HG02938 (cell line): ENCODE measurements around the gene DUS2.

Experiments
- ATAC-seq: cut with Tn5 transposase; IDR thresholded peaks from one replicate; pipeline ENCODE4 v1.9.1; 2021; ENCODE audit warnings: mild to moderate bottlenecking, moderate library complexity; ENCODE audit not compliant: unreplicated experiment

Gene DUS2

DNA sequence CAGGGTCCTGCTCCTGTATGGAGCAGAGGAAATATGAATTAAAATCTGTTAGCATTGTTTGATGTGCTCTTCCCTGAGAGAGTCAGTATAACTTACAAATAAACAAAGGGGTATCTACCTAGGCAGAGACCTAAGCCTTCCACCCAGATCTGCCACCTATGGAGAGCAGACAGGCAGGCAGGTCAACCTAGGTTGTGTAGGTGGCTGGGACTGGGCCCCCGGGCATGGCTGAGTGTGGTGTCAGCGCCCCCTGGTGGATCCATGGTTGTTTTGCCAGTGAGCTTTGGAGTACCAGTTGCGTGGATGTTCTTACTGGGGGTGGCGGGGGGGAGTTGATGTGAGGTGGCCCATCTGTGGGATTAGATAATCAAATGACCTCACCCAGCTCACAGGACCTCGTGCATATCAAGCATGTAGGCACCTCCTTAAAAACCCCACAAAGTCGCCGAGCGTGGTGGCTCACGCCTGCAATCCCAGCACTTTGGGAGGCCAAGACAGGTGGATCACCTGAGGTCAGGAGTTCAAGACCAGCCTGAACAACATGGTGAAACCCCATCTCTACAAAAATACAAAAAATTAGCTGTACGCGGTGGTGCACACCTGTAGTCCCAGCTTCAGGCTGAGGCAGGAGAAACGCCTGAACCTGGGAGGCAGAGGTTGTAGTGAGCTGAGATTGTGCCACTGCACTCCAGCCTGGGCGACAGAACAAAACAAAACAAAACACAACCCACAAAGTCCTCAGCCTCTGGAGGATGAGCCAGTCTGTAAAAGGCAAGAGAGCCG, 17.6 kb downstream of the DUS2 start:
- ATAC-seq = peak; percentile 62

DNA sequence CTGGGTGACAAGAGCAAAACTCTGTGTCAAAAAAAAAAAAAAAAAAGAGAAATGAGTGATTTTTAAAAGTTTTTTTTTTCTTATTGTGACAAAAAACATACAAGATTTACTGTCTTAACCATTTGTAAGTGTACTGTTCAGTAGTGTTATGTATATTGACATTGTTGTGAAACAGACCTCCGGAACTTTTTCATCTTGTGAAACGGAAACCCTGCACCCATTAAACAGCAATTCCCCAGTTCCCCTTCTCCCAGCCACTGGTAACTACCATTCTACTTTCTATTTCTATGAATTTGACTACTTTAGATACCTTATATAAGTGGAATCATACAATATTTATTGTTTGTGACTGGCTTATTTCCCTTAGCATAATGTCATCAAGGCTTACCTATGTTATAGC, 18.7 kb downstream of the DUS2 start:
- no peak for ATAC-seq

DNA sequence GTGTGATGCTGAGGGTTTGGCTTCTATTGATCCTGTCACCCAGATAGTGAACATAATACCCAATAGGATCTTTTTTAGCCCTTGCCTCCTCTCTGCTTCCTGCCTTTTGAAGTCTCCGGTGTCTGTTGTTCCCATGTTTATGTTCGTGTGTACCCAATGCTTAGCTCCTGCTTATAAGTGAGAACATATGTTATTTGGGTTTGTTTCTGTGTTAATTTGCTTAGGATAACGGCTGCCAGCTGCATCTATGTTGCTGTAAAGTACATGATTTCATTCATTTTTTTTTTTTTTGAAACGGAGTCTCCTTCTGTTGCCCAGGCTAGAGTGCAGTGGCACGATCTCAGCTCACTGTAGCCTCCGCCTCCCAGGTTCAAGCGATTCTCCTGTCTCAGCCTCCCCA, 23.0 kb downstream of the DUS2 start:
- ATAC-seq = no peak

DNA sequence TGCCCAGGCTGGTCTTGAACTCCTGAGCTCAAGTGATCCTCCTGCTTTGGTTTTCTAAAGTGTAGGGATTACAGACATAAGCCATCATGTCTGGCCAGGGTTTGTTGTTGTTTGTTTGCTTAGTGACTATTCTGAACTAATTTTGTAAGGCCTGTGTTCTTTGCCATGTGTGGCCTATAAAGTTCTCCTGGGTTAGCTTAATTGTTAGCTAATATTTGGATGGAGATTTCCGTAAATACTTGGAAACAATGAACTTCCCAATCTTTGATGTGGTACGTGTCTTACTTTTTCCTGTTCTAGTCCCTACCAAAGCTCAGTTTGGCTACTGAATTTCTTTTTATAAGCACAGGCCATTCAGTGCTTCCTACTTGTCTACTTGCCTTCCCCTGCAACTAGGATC, 24.9 kb downstream of the DUS2 start:
- no peak for ATAC-seq

DNA sequence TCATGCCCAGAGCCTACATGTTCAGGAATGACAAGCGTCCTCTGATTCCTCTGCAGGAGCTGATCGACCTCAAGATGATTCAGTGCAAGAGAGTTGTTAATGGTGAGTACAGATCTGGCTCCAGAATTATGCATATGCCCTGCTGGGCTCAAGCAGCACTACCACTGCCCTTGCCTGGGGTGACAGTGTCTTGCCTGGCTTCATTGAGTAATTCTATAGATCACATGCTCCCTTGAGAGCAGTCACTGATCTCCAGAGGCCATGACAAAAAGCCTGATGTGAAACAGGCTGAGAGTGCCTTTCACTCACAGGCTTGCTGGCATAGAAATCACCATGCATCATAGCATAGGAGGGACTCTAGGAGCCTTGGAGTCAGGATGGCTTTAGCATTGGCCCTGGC, 26.4 kb downstream of the DUS2 start:
- ATAC-seq = no peak

DNA sequence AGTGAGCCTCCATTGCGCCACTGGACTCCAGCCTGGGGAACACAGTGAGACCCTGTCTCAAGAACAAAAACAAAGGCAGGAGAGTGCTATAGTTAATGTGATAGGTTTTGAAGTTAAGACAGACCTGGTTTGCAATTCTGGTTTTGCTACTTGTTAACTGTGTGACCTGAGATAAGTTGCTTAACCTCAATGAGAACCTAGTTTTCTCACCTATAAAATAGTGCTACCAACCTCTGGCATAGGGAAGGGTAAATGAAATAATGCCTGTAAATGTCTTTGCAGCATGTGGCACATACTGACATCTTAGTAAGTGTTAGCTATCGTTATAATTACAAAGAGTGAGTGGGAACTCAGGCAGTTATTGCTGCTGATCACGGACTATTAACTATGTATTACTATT, 32.3 kb downstream of the DUS2 start:
- no peak for ATAC-seq

DNA sequence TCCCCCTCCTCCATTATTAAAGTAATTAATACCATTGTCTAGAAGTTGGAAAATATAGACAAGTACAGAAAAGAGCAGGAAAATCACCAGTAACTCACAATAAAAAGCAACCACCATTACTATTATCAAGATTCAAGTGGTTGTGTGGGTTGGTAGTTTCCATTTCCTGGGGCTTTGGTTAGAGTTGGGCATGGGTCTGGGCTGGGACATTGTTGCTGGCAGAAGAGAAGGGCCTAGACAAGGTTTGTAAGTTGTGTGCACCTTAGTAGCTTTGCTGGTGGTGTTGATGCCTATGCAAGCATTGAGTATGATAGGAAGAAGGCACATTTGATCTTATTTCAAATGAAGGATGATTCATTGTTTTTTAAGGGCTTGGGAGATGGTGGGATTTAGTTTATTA, 36.7 kb downstream of the DUS2 start:
- no peak for ATAC-seq

DNA sequence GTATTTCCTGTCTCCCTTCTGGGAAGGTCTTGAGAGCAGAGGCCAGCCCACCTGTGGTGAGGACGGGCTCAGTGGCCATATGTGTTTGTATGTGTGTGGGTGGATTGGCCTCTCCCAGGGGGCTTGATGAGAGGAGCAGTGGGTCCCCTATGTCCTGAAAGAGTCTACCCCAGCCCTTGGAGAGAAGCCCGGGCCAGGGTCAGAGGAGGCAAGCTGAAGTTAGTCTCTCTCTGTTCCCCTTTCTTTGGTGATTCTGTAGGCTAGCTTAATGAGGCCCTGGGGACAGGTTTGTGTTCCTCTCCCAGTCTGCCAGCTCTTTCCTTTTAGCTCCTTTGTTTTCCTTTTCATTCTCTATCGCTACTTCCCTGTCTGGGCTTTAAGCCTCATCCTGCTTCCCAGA, 38.3 kb downstream of the DUS2 start:
- no peak for ATAC-seq

DNA sequence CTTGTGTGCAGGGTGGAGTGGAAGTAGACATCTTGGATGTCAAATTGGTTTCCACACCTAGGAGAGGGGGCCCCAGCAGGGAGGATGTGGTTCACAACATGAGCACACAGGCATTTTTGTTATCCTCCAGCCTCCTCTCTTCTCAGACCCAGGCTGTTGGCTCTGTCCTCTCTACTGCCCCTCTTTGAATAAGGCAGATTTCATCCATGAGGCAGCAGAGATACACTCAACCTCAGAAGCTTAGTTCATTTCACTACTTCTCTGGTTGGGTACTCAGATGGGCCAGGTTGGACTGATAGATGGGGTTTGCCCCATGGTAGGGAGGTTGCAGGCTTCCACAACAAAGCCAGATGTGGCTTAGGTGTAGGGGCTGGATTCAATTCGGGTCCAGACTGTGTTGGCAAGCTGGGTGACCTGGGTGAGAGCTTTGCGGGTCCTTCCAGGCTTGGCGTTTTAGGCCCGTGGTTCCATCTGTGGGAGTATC, 39.9 kb downstream of the DUS2 start:
- ATAC-seq = no peak

DNA sequence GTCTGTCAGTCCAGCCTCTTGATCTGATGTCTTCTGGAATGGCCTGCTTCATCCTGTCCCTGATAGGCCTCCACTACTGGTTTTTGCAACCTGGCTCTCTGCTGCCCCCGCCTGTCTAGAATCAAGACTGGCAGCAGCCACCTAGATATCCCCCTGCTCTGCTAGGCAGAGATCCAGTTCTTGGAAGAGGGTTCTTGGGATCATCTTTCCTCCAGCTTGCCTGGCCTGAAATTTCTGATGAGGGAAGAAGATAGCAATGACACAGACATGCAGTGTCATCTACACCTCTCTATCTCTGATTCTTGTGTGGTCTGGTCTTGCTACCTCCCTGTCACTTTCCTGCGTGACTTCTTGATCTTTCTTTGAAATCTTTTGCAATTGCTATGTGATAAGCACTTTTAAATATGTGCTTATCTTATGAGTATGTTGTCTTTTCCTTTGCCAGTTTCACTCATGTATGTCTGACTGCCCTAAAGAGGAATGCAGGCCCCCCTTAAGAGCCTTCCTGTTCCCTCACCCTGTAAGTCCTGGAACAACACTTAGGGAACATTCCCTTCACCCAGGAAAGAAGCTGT, 41.8 kb downstream of the DUS2 start:
- ATAC-seq = no peak

DNA sequence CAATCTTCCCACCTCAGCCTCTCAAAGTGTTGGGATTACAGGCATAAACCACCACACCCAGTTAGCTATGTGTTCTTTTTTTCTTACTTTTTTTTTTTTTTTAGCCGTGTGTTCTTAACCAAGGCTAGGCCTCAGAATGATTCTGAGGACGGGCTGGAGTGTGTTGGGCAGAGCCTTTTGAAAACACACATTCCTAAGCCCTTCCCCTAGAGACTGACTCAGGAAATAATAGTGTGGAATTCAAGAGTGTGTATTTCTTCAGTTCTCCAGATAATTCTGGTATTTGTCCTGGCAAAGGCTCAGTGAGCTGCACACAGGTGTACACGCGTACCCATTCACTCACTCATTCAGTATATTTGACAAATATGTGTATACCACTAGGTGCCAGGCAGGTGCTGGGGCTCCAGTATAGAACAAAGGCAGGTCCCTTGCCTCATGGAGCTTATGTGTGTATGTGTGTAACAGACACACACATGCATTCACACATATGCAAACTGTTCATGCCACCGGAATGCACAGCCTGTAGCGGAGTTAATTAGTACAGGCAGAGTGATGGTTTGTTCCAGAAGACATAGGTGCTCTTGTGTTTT, 42.7 kb downstream of the DUS2 start:
- no peak for ATAC-seq

DNA sequence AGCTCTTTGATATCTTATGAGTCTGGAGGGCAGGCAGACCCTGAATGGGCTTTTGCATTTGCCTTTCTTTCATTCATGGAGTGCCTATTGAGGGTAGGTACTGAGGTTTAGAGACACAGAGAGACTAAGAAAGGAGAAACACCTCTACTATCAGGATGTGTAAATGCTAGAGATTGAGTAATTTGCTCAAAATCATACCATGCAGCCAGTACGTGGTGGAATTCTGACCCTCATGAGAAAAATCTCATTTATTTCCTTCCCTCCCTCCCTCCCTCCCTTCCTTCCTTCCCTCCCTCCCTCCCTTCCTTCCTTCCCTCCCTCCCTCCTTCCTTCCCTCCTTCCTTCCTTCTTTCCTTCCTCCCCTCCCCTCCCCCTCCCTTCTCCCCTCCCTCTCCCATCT, 43.7 kb downstream of the DUS2 start:
- ATAC-seq = no peak

DNA sequence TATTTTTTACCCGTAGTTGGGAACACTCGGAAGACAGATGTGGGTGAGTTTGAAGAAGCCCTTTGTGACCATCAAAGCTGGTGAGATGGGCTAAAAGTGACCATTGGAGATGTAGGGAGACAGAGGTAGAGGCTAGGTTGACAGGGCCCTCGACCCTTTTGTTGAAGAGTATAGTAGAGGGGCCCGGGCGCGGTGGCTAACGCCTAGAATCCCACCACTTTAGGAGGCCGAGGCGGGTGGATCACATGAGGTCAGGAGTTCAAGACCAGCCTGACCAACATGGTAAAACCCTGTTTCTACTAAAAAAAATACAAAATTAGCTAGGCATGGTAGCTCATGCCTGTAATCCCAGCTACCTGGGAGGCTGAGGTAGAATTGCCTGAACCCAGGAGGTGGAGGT, 45.8 kb downstream of the DUS2 start:
- no peak for ATAC-seq

DNA sequence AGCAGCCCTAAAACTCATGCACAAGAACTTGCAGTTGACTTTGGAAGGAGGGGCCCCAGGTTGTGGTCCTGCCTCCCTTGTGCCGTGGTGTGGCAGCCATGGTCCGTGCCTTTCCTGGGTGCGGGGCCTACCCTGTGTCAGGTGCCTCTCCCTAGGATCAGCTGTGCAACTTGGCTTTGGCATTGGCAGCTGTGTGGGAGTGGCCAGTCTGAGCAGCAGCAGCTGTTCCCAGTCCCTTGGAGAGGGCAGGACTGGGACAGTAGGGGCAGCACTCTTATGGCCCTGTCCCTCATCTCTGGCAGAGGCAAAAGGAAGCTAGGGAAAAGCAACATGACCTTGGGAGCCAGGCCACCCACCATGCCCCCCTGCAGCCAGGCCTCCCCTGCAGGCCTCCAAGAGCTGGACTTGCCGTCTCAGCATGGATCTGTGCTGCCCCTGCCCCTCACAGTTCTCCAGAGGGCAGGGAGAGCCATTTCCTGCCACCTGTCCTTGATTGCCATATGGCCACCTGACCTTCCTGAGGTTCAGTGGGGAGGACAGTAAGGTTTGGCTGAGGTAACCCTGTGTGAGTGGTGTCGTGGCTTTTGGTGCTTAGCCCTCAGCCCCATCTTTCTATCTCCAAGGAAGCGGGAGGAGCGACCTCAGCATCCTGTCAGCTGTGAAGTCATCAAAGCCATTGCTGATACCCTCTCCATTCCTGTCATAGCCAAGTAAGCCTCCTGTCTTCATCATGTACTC, 46.6 kb downstream of the DUS2 start:
- ATAC-seq = no peak

DNA sequence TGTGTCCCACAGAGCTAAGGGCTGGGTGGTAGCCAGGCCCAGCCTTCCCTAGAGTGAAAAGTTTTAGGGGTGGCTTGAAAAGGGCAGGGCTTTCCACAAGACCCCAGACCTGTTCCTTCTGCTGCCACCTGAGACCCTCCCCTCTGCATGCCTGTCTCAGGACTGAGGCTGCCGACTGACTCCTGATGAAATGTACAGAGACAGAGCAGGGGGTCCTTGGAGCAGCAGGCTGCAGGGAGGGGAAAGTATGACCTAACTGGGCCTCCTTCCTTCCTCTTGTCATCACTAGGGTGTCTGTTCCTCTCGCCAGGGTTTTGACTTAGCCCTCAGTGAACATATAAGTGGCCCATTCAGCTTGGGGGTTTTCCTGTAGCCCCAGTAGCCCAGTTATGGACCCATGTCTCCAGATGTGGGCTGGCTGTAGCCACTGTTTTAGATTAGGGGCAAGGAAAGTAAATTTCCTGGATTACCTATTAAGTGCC, 47.2 kb downstream of the DUS2 start:
- ATAC-seq = no peak

DNA sequence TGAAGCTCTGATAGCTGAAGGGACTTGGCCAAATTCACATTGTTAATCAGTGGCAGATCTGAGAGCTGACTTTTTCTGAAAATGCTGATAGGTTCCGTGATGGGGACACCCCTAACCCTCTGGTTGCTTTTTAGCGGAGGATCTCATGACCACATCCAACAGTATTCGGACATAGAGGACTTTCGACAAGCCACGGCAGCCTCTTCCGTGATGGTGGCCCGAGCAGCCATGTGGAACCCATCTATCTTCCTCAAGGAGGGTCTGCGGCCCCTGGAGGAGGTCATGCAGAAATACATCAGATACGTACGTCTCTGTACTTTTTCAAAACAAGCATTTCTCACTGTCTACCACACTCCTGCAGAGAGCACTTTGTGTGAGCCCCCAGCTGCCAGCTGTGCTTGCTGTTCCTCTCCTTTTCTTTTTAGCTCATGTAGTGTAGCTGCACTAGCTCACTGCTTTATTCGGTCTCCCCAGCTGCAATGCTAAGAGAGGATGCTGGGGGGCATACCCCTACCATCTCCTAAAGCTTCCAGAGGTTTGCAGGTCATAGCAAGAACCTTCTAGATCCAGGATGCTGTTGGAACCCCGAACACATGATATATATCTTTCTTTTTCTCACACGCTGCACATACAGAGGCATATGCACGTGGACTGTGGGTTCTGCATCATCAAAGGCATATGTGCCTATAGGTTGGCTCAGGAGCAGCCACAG, 47.9 kb downstream of the DUS2 start:
- no peak for ATAC-seq

DNA sequence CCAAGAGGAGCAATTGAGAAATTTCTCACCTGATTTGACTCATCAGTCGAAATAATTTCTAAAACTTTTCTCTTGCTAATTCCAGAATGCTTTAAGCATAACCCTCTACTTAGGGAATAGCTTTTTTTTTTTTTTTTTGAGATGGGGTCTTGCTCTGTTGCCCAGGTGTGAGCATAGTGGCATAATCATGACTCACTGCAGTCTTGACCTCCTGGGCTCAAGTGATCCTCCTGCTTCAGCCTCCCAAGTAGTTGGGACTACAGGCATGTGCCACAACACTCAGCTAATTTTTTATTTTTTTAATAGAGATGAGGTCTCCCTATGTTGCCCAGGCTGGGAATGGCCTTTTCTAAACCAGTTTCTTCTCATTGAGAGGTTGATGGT, 48.4 kb downstream of the DUS2 start:
- ATAC-seq = no peak

DNA sequence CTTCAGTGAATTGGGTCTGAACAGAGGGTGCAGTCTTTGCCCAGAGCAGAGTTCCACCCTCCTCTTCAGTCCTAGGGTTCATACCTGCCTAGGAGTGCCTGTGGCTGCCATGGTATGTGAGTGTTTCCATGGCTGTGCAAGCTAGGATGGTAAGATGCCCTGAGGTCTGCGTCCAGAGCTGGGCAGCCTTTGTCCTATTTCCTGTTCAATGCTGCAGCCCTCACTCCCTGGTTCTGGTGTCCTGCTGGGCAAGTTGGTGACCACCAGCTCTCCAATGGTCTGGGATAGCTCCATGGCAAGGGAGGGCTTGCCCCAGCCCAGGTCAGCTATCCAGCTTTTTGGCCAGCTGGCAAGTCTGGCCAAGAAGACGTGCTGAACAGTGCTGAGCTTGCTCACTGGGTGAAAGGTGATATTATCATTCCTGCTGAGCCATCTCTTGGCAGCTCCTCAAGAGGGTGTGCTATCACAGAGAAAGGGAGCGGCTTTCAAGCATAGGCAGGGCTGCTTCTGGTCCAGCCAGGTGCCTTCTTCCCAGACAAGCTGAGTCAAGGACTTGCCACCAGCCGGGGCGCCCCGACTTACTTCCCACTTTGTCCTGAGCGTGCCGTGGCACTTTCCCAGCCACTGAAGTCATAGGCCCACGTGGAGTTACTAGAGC, 49.1 kb downstream of the DUS2 start:
- ATAC-seq = no peak

DNA sequence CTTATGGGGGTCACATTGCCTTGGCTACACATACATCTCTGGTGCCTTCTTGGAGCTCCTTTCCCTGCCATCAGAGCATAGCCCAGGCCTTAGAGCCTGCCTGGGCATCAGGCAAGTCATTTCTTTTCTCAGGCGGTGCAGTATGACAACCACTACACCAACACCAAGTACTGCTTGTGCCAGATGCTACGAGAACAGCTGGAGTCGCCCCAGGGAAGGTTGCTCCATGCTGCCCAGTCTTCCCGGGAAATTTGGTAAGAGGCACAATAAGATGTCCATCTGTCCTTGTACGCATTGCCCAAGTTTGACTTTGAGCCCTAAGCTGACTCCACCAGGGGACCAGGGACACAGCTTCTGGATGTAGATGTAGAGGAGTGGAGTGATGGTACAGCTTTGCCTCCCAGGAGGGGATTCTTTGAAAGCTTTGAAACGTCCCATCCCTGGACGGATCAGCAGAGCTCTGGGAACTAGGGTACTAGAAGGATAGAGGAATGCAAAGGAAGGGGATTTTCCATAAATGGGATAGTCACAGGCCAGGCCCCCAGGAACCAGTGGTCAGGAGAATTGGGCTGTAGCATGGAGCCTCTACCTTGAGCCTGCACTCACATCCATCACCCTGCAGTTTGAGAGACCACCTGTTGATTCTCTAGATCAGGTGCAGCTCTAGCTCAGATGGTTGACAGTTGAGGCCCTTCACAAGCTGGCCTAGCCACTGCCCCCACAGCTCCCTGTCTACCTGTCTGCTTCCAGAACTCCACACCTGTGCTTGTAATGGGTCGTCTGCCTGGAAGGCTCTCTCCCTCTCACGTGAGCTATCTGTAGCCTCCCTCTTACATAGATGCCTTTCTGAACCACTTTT, 51.0 kb downstream of the DUS2 start:
- ATAC-seq = no peak
